K562 (cell line): ENCODE results near the gene GPX2. TPM values are rescaled to one million over a fixed set of nuclear protein-coding genes. Genes with fewer than 3 reads are reported as not detected.

Experiments used
- ATAC-seq: fragments of 200-7000 bp; cut with Tn5 transposase; 3 replicates; pipeline ENCODE4 v1.9.1; 2020; ENCODE audit warnings: moderate library complexity
- BruUV-seq: library from RNA; stranded (reverse); fragments of 400-500 nt; replicated peaks from 2 replicates; lab custom pipeline; 2021; lab: Mats Ljungman, UMichigan
- CTCF ChIA-PET: fragments of 300-600 bp; formaldehyde crosslinking; extraction: SDS; loops from one replicate; lab custom pipeline; 2021; ENCODE audit warnings: low intra/inter-chr PET ratio; lab: Yijun Ruan, JAX
- POLR2A ChIA-PET: fragments of 300-600, 350-650 bp; sonication (Branson Sonifier 250); formaldehyde crosslinking; extraction: SDS; loops from one replicate; lab custom pipeline; 2021; ENCODE audit warnings: antibody characterized with exemption, inconsistent platforms; lab: Yijun Ruan, JAX
- DNase-seq, 4 experiments: peaks; one replicate each; pipeline versions ENCODE4 v3.0.0 to v3.0.0-alpha.2; 2011 to 2018; ENCODE audit warnings: low spot score in 3 of 4, mixed read lengths in 3 of 4; ENCODE audit errors: extremely low read depth in 1 of 4
- FAIRE-seq: peaks from 2 replicates; lab custom pipeline; 2011; peaks lifted over from hg19 to GRCh38; lab: Jason Lieb, UNC
- H2AFZ ChIP-seq: 2 replicates; pipeline ENCODE4 v1.6.0; 2011; ENCODE audit warnings: low read depth, low read length, control low read depth, inconsistent platforms
- H3K27ac ChIP-seq: fragments of 200-600 bp; 3 replicates; pipeline ENCODE4 v1.8.0; 2011; ENCODE audit warnings: low read depth, mild to moderate bottlenecking, control low read depth, inconsistent platforms, low read length, moderate library complexity, mixed read lengths; ENCODE audit errors: extremely low read depth
- H3K27me3 ChIP-seq, 2 experiments: fragments of 300-600 bp in 1 of 2; 2 replicates in 1 of 2; 3 replicates in 1 of 2; pipeline versions ENCODE4 v1.6.0 to v1.8.0; 2011; ENCODE audit warnings: inconsistent platforms in 2 of 2, low read length in 2 of 2, mild to moderate bottlenecking in 1 of 2, mixed read lengths in 1 of 2, moderate library complexity in 1 of 2; ENCODE audit not compliant: control insufficient read depth in 2 of 2, insufficient read depth in 2 of 2
- H3K36me3 ChIP-seq: fragments of 300-600 bp; 3 replicates; pipeline ENCODE4 v1.8.0; 2011; ENCODE audit warnings: mild to moderate bottlenecking, low read length, inconsistent platforms; ENCODE audit not compliant: control insufficient read depth, insufficient read depth
- H3K4me1 ChIP-seq, 2 experiments: fragments of 200-600 bp in 1 of 2; replicated peaks in 1 of 2; 2 replicates in 1 of 2; 3 replicates in 1 of 2; pipeline versions ENCODE4 v1.5.1 to v1.8.0; 2011; ENCODE audit warnings: inconsistent platforms in 2 of 2, low read length in 2 of 2, mild to moderate bottlenecking in 1 of 2, mixed read lengths in 1 of 2, moderate library complexity in 1 of 2; ENCODE audit not compliant: control insufficient read depth in 2 of 2, insufficient read depth in 2 of 2
- H3K4me2 ChIP-seq: 2 replicates; pipeline ENCODE4 v1.6.1; 2011; ENCODE audit warnings: low read length, control low read depth, inconsistent platforms, mixed read lengths; ENCODE audit not compliant: insufficient read depth
- H3K4me3 ChIP-seq: fragments of 200-600 bp; sonication (generic), shearing (Covaris generic); 2 replicates; pipeline ENCODE4 v1.5.1; 2016; ENCODE audit warnings: control low read depth, inconsistent platforms
- H3K79me2 ChIP-seq: fragments of 200-600 bp; 3 replicates; pipeline ENCODE4 v1.8.0; 2011; ENCODE audit warnings: low read length, inconsistent platforms; ENCODE audit not compliant: control insufficient read depth, insufficient read depth
- H3K9ac ChIP-seq, 2 experiments: 2 replicates each; pipeline versions ENCODE4 v1.6.0 to v1.6.1; 2011; ENCODE audit warnings: low read depth in 2 of 2, low read length in 2 of 2, control low read depth in 1 of 2, inconsistent platforms in 1 of 2, mild to moderate bottlenecking in 1 of 2, mixed read lengths in 1 of 2; ENCODE audit not compliant: insufficient read depth in 1 of 2
- H3K9me1 ChIP-seq: one replicate; pipeline ENCODE4 v1.6.0; 2011; ENCODE audit warnings: inconsistent platforms, mild to moderate bottlenecking, low read length, moderate library complexity; ENCODE audit not compliant: control insufficient read depth, insufficient read depth
- H3K9me3 ChIP-seq: replicated peaks from 2 replicates; pipeline ENCODE4 v1.5.1; 2011; ENCODE audit warnings: low read depth, low read length, inconsistent platforms; ENCODE audit not compliant: control insufficient read depth, insufficient read depth
- H4K20me1 ChIP-seq: replicated peaks from 2 replicates; pipeline ENCODE4 v1.6.1; 2011; ENCODE audit warnings: low read length, inconsistent platforms, mixed read lengths; ENCODE audit not compliant: control insufficient read depth, insufficient read depth
- RAD21 ChIP-seq, 2 experiments: fragments of 250-450 bp in 1 of 2; fragments of 450-650 bp in 1 of 2; sonication (Bioruptor Pico) in 1 of 2; formaldehyde crosslinking in 1 of 2; IDR thresholded peaks in 1 of 2; conservative IDR thresholded peaks in 1 of 2; 2 replicates each; pipeline versions ENCODE4 v1.4.0 to v1.8.0; 2020 to 2022; ENCODE audit warnings: mild to moderate bottlenecking in 2 of 2, moderate library complexity in 1 of 2
- SMARCB1 ChIP-seq: IDR thresholded peaks from 2 replicates; pipeline ENCODE4 v1.6.1; 2011; ENCODE audit warnings: improper control_type of control experiment, low read depth; ENCODE audit not compliant: insufficient read length
- SPI1 ChIP-seq: IDR thresholded peaks from 2 replicates; pipeline ENCODE4 v1.6.1; 2011; ENCODE audit warnings: low read depth, low read length, control low read depth, borderline replicate concordance
- TEAD4 ChIP-seq, 2 experiments: sonication (generic) in 1 of 2; formaldehyde crosslinking in 1 of 2; IDR thresholded peaks; 2 replicates each; pipeline versions ENCODE4 v1.6.1 to v1.8.0; 2012 to 2022; ENCODE audit warnings: borderline replicate concordance in 1 of 2, inconsistent platforms in 1 of 2, low read length in 1 of 2, mild to moderate bottlenecking in 1 of 2, missing genetic modification reagents in 1 of 2
- WGBS: fragments of 100-300 bp; shearing (Covaris generic); methylation state at CpG from one replicate; pipeline ENCODE4 v1.1.6; 2016; ENCODE audit warnings: low coverage, mixed read lengths; ENCODE audit not compliant: insufficient coverage; ENCODE audit errors: missing lambda C conversion rate; 5-methylcytosine and 5-hydroxymethylcytosine counted together
- in situ Hi-C: fragments of 300-500 bp; cut with MboI; formaldehyde crosslinking; loops from 4 replicates; pipeline ENCODE4 v1.15.0; 2018; ENCODE audit warnings: inconsistent platforms, mixed read lengths
- intact Hi-C: fragments of 100-400 bp; cut with micrococcal nuclease; formaldehyde crosslinking; loops from 2 replicates; pipeline ENCODE4 v1.14.2; 2022
- polyA plus RNA-seq, 8 experiments: library from polyadenylated mRNA; depleted of rRNA in 4 of 8; stranded (reverse) in 5 of 8; unstranded in 3 of 8; fragments of >200 nt; fragmentation: Nextera tagmentation in 2 of 8; fragmentation: Illumina TruSeq in 1 of 8; extraction: Ambion mirVana in 2 of 8; extraction: Trizol in 1 of 8; gene quantifications; 2 replicates each; pipeline versions ENCODE4 v1.2.1 to v1.2.3, GENCODE V29; 2011 to 2014; ENCODE audit warnings: inconsistent platforms in 1 of 8, missing spikeins in 1 of 8
- total RNA-seq, 7 experiments: library from RNA; depleted of rRNA in 6 of 7; stranded (reverse); fragments of >200 nt in 6 of 7; fragmentation: Illumina TruSeq in 2 of 7; extraction: Trizol in 2 of 7; gene quantifications; 2 replicates each; pipeline versions ENCODE4 v1.2.1 to v1.2.3, GENCODE V29; 2011 to 2021; ENCODE audit warnings: low replicate concordance in 1 of 7
- TF ChIP-seq, protein P1 (sequence below), 3 experiments: IDR thresholded peaks in 2 of 3; conservative IDR thresholded peaks in 1 of 3; 2 replicates each; pipeline ENCODE4 v1.5.1; 2011 to 2012; ENCODE audit warnings: low read length in 3 of 3, mild to moderate bottlenecking in 3 of 3, control low read depth in 2 of 3, improper control_type of control experiment in 1 of 3, inconsistent platforms in 1 of 3, low read depth in 1 of 3, mixed read lengths in 1 of 3, moderate library complexity in 1 of 3; ENCODE audit not compliant: insufficient read depth in 2 of 3
- TF ChIP-seq, protein P2 (sequence below): IDR thresholded peaks from 2 replicates; pipeline ENCODE4 v1.6.1; 2011; ENCODE audit warnings: borderline replicate concordance, low read depth, mild to moderate bottlenecking, moderate library complexity, low read length; ENCODE audit not compliant: insufficient read depth, poor library complexity, severe bottlenecking

Gene GPX2
- total and polyA plus RNA-seq, 9 of the 15 experiments (the other 6 are each of a cell fraction or from before 2014, with no cell fraction given), result 0.24 TPM; not detected in 8

DNA sequence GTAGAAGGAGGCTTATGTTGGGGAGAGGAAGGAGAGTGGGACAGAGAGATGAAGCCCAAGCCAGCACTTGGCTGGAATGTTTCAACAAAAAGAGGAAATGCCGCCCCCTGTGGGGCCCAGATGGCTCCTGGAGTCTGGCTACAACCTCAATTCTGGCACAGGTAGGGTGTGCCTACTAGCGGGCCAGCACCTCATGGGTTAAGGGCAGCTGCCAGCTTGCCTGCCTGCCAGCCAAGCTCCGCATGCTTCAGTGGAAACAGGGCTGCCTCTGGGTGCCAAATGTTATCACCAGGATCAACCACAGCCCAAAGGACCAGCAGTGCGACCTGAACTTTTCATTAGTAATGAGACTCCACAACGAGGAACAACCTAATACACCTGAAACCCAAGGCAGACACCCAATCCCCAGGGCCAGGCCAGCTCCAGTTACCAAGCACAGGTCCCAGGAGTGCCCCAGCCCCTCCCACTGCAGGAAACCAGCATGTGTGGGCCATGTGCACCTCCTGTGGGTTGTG lies 18.3 kb upstream of the GPX2 start:
- CTCF ChIA-PET, result no interaction called here
- peaks cover 0 to 5% of the 10 kb centered on the region in 2 experiments; a peak in 1 of 5 replicates for H3K27me3 ChIP-seq
- H3K4me1 ChIP-seq, result no peaks in the 10 kb centered on the region; a peak in 1 of 5 replicates
- in situ Hi-C loops (no loop called here), intact Hi-C loops (no loop called here)
- FAIRE-seq (no peak), ATAC-seq (peak; percentile 80), DNase-seq (peak in 3 of 4 experiments; percentile 21 to 28 (median 24))
- no peak overlapping the region for H3K4me3 ChIP-seq
- no peaks in the 10 kb centered on the region for H3K36me3 ChIP-seq
- peaks cover 6% of the 10 kb centered on the region for H4K20me1 ChIP-seq
- no peak overlapping the region for H3K4me2 ChIP-seq
- no TSS peak for BruUV-seq
- peak overlapping the region in 1 of 2 experiments; percentile 28; a peak in 1 of 4 replicates for H3K9ac ChIP-seq
- H3K27ac ChIP-seq, result no peak overlapping the region
- H2AFZ ChIP-seq, result no peak overlapping the region
- WGBS, result 26% methylated on average over 3 of the region's 5 CpGs
- peaks cover 5% of the 10 kb centered on the region for H3K9me1 ChIP-seq
- H3K79me2 ChIP-seq, result no peaks in the 10 kb centered on the region
- TF ChIP-seq SMARCB1 (no peak), TEAD4 (IDR thresholded peaks at IDR 0.05; ENCODE audit: low read length) (0 out of 2 replicates have a peak, but pooled peaks have one; percentile 27), TEAD4 (CRISPR knock-in tag; IDR thresholded peaks at IDR 0.05; ENCODE audit: borderline replicate concordance) (no peak), RAD21 (CRISPR knock-in tag; conservative IDR thresholded peaks at IDR 0.05 in 1 of 2, IDR thresholded peaks at IDR 0.05 in 1 of 2) (peak in 1 of 2 experiments; percentile 45; a peak in 2 of 4 replicates), SPI1 (peak; percentile 77; the same call in 1 of the 2 replicates)
- TF ChIP-seq, protein P1, sequence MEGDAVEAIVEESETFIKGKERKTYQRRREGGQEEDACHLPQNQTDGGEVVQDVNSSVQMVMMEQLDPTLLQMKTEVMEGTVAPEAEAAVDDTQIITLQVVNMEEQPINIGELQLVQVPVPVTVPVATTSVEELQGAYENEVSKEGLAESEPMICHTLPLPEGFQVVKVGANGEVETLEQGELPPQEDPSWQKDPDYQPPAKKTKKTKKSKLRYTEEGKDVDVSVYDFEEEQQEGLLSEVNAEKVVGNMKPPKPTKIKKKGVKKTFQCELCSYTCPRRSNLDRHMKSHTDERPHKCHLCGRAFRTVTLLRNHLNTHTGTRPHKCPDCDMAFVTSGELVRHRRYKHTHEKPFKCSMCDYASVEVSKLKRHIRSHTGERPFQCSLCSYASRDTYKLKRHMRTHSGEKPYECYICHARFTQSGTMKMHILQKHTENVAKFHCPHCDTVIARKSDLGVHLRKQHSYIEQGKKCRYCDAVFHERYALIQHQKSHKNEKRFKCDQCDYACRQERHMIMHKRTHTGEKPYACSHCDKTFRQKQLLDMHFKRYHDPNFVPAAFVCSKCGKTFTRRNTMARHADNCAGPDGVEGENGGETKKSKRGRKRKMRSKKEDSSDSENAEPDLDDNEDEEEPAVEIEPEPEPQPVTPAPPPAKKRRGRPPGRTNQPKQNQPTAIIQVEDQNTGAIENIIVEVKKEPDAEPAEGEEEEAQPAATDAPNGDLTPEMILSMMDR (IDR thresholded peaks at IDR 0.05 in 2 of 3, conservative IDR thresholded peaks at IDR 0.05 in 1 of 3; ENCODE audit: insufficient read depth in 2 of 3, low read depth in 1 of 3, low read length in 3 of 3), result peak; percentile 36 to 47 (median 41); a peak in 5 of 6 replicates
- TF ChIP-seq, protein P2, sequence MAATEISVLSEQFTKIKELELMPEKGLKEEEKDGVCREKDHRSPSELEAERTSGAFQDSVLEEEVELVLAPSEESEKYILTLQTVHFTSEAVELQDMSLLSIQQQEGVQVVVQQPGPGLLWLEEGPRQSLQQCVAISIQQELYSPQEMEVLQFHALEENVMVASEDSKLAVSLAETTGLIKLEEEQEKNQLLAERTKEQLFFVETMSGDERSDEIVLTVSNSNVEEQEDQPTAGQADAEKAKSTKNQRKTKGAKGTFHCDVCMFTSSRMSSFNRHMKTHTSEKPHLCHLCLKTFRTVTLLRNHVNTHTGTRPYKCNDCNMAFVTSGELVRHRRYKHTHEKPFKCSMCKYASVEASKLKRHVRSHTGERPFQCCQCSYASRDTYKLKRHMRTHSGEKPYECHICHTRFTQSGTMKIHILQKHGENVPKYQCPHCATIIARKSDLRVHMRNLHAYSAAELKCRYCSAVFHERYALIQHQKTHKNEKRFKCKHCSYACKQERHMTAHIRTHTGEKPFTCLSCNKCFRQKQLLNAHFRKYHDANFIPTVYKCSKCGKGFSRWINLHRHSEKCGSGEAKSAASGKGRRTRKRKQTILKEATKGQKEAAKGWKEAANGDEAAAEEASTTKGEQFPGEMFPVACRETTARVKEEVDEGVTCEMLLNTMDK, result peak; percentile 59
- no peaks in the 10 kb centered on the region for H3K9me3 ChIP-seq
- POLR2A ChIA-PET, result interaction anchor here (0.5 to 0.9 kb wide), 2 partner anchors 11 to 49 kb away, joined by 3 read pairs; no protein-coding TSS in a partner anchor
